Nephron progenitor cell (in vitro differentiated cells): ENCODE data around the gene LAD1.

Source experiments
- DNase-seq: peaks from one replicate; pipeline ENCODE4 v3.0.0; 2021
- H3K27ac Mint-ChIP-seq: 2 replicates; pipeline ENCODE4 v1.8.0; 2021; ENCODE audit warnings: mild to moderate bottlenecking, moderate library complexity, mixed read lengths
- H3K27me3 Mint-ChIP-seq: 2 replicates; pipeline ENCODE4 v1.8.0; 2021; ENCODE audit warnings: mild to moderate bottlenecking, low read depth, mixed read lengths; ENCODE audit not compliant: poor library complexity
- H3K36me3 Mint-ChIP-seq: 2 replicates; pipeline ENCODE4 v1.8.0; 2021; ENCODE audit warnings: low read depth, mixed read lengths
- H3K4me1 Mint-ChIP-seq: 2 replicates; pipeline ENCODE4 v1.8.0; 2021; ENCODE audit warnings: mixed read lengths
- H3K4me3 Mint-ChIP-seq: 2 replicates; pipeline ENCODE4 v1.8.0; 2021; ENCODE audit warnings: mild to moderate bottlenecking, moderate library complexity, mixed read lengths
- H3K9me3 Mint-ChIP-seq: 2 replicates; pipeline ENCODE4 v1.8.0; 2021; ENCODE audit warnings: mild to moderate bottlenecking, moderate library complexity, mixed read lengths
- CTCF ChIP-seq: fragments of 200-600 bp; sonication (generic); IDR thresholded peaks from 2 replicates; pipeline ENCODE4 v1.5.0; 2021; ENCODE audit warnings: antibody characterized with exemption

Gene LAD1

GRCh38 chr1:201395936-201396335 is 3.2 kb downstream of the LAD1 start:
- H3K36me3 Mint-ChIP-seq: no peaks in the 10 kb centered on the region
- H3K27ac Mint-ChIP-seq: no peak overlapping the region
- H3K27me3 Mint-ChIP-seq: peaks cover 14% of the 10 kb centered on the region

GRCh38 chr1:201394591-201394990 is 4.5 kb downstream of the LAD1 start:
- Mint-ChIP-seq H3K9me3 (no peaks in the 10 kb centered on the region), H3K27me3 (peaks cover 14% of the 10 kb centered on the region), H3K27ac (no peak overlapping the region), H3K4me1 (peaks cover 13% of the 10 kb centered on the region), H3K36me3 (no peaks in the 10 kb centered on the region), H3K4me3 (no peak overlapping the region)
- TF ChIP-seq CTCF: no peak
- DNase-seq: no peak

More at GRCh38 chr1:201395936-201396335, 3.2 kb downstream of the LAD1 start:
- Mint-ChIP-seq H3K4me3 (no peak overlapping the region), H3K4me1 (peaks cover 13% of the 10 kb centered on the region), H3K9me3 (no peaks in the 10 kb centered on the region)
- no peak for TF ChIP-seq CTCF
- no peak for DNase-seq

- no peak overlapping the region for H3K4me3 Mint-ChIP-seq
- H3K9me3 Mint-ChIP-seq: no peaks in the 10 kb centered on the region
- DNase-seq: no peak
- H3K27me3 Mint-ChIP-seq: peaks cover 14% of the 10 kb centered on the region
- no peak overlapping the region for H3K27ac Mint-ChIP-seq
- peaks cover 13% of the 10 kb centered on the region for H3K4me1 Mint-ChIP-seq
- TF ChIP-seq CTCF: no peak
- H3K36me3 Mint-ChIP-seq: no peaks in the 10 kb centered on the region
Observed at GRCh38 chr1:201393076-201393475, 6.0 kb downstream of the LAD1 start.

- no peak for TF ChIP-seq CTCF
- DNase-seq: no peak
- Mint-ChIP-seq H3K4me1 (peaks cover 13% of the 10 kb centered on the region), H3K27ac (peak overlapping the region; percentile 41), H3K36me3 (no peaks in the 10 kb centered on the region), H3K4me3 (no peak overlapping the region), H3K9me3 (no peaks in the 10 kb centered on the region), H3K27me3 (peaks cover 21% of the 10 kb centered on the region)
Observed at GRCh38 chr1:201391651-201392511, 7.2 kb downstream of the LAD1 start.

- TF ChIP-seq CTCF: no peak
- peaks cover 13% of the 10 kb centered on the region for H3K4me1 Mint-ChIP-seq
- no peaks in the 10 kb centered on the region for H3K9me3 Mint-ChIP-seq
Observed at GRCh38 chr1:201391225-201391624, 7.9 kb downstream of the LAD1 start.

GRCh38 chr1:201389051-201389450 is 10.1 kb downstream of the LAD1 start:
- Mint-ChIP-seq H3K9me3 (no peaks in the 10 kb centered on the region), H3K27ac (no peak overlapping the region), H3K36me3 (no peaks in the 10 kb centered on the region), H3K27me3 (peaks cover 27% of the 10 kb centered on the region), H3K4me3 (no peak overlapping the region), H3K4me1 (peaks cover 29% of the 10 kb centered on the region)
- DNase-seq: peak; percentile 32
- no peak for TF ChIP-seq CTCF

More at GRCh38 chr1:201391225-201391624, 7.9 kb downstream of the LAD1 start:
- no peak for DNase-seq
- H3K27ac Mint-ChIP-seq: no peak overlapping the region
- no peaks in the 10 kb centered on the region for H3K36me3 Mint-ChIP-seq
- H3K4me3 Mint-ChIP-seq: no peak overlapping the region
- H3K27me3 Mint-ChIP-seq: peaks cover 23% of the 10 kb centered on the region
